Measurements from ENCODE around the gene TTC28.

DNA sequence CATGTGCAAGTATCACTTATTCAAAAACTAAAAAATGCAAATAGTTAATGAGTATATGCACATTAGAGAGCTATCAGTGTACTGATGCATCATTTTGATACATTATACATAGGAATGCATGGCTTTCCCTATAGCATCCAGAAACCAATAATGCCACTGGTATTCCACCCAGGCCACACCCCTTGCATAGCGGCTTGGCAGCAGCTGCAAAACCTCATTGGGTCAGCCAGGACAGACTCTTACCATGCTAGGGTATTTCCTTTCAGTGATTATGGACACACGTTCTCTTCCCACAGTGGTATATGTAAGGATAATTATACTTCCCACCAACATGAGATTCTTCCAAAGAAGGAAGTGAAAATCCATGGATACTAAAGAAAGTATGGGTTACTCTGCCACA is 614.7 kb downstream of the TTC28 start:
- TF ChIP-seq, protein P1, sequence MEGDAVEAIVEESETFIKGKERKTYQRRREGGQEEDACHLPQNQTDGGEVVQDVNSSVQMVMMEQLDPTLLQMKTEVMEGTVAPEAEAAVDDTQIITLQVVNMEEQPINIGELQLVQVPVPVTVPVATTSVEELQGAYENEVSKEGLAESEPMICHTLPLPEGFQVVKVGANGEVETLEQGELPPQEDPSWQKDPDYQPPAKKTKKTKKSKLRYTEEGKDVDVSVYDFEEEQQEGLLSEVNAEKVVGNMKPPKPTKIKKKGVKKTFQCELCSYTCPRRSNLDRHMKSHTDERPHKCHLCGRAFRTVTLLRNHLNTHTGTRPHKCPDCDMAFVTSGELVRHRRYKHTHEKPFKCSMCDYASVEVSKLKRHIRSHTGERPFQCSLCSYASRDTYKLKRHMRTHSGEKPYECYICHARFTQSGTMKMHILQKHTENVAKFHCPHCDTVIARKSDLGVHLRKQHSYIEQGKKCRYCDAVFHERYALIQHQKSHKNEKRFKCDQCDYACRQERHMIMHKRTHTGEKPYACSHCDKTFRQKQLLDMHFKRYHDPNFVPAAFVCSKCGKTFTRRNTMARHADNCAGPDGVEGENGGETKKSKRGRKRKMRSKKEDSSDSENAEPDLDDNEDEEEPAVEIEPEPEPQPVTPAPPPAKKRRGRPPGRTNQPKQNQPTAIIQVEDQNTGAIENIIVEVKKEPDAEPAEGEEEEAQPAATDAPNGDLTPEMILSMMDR (IDR thresholded peaks at IDR 0.05; ENCODE audit: insufficient read depth, low read length, poor library complexity, severe bottlenecking), result no peak
- TF ChIP-seq EZH2phosphoT487 (conservative IDR thresholded peaks at IDR 0.05; ENCODE audit: low read length), result no peak

All from SU-DHL-6 (cell line).